H9 (cell line): ENCODE results near the gene DENND1A. TPM values are rescaled to one million over a fixed set of nuclear protein-coding genes. Genes with fewer than 3 reads are reported as not detected.

ENCODE experiments used
- DNase-seq: peaks from one replicate; pipeline ENCODE4 v3.0.0-alpha.2; 2017
- H2AFZ ChIP-seq: one replicate; pipeline ENCODE4 v1.6.1; 2013; ENCODE audit warnings: mild to moderate bottlenecking, low read length, control low read depth, moderate library complexity
- H2AK5ac ChIP-seq: 2 replicates; pipeline ENCODE4 v1.6.1; 2013; ENCODE audit warnings: low read length, control low read depth, mixed read lengths; ENCODE audit not compliant: insufficient read length
- H2BK120ac ChIP-seq: one replicate; pipeline ENCODE4 v1.6.1; 2013; ENCODE audit warnings: low read depth, mild to moderate bottlenecking, low read length, control low read depth, inconsistent platforms; ENCODE audit not compliant: poor library complexity, severe bottlenecking
- H2BK12ac ChIP-seq: 2 replicates; pipeline ENCODE4 v1.6.1; 2013; ENCODE audit warnings: low read length, control low read depth, mixed read lengths, low read depth; ENCODE audit not compliant: insufficient read length
- H2BK15ac ChIP-seq: 2 replicates; pipeline ENCODE4 v1.6.1; 2013; ENCODE audit warnings: low read depth, low read length, control low read depth
- H2BK20ac ChIP-seq: one replicate; pipeline ENCODE4 v1.6.1; 2013; ENCODE audit warnings: low read depth, mild to moderate bottlenecking, low read length, control low read depth, inconsistent platforms; ENCODE audit not compliant: poor library complexity, severe bottlenecking
- H2BK5ac ChIP-seq: 2 replicates; pipeline ENCODE4 v1.6.1; 2013; ENCODE audit warnings: low read length, control low read depth, mixed read lengths; ENCODE audit not compliant: insufficient read length
- H3K14ac ChIP-seq: 2 replicates; pipeline ENCODE4 v1.6.1; 2013; ENCODE audit warnings: low read length, control low read depth; ENCODE audit not compliant: insufficient read depth
- H3K18ac ChIP-seq: 2 replicates; pipeline ENCODE4 v1.6.1; 2013; ENCODE audit warnings: low read depth, mild to moderate bottlenecking, mixed read lengths, low read length, control low read depth; ENCODE audit not compliant: insufficient read length
- H3K23ac ChIP-seq: 2 replicates; pipeline ENCODE4 v1.6.1; 2013; ENCODE audit warnings: low read length, control low read depth, mixed read lengths, low read depth; ENCODE audit not compliant: insufficient read length
- H3K23me2 ChIP-seq: 2 replicates; pipeline ENCODE4 v1.6.1; 2013; ENCODE audit warnings: low read depth, mild to moderate bottlenecking, mixed read lengths, low read length, control low read depth; ENCODE audit not compliant: insufficient read length, poor library complexity, severe bottlenecking
- H3K27ac ChIP-seq: 2 replicates; pipeline ENCODE4 v1.5.1; 2013; ENCODE audit warnings: low read length, control low read depth, mixed read lengths, low read depth; ENCODE audit not compliant: insufficient read length
- H3K27me3 ChIP-seq: 2 replicates; pipeline ENCODE4 v1.6.1; 2013; ENCODE audit warnings: low read length, control low read depth, inconsistent platforms; ENCODE audit not compliant: insufficient read depth
- H3K4ac ChIP-seq: 2 replicates; pipeline ENCODE4 v1.6.1; 2013; ENCODE audit warnings: low read depth, mild to moderate bottlenecking, control low read depth, inconsistent platforms, low read length, moderate library complexity
- H3K4me1 ChIP-seq: 2 replicates; pipeline ENCODE4 v1.6.1; 2013; ENCODE audit warnings: low read length, control low read depth, inconsistent platforms; ENCODE audit not compliant: insufficient read depth
- H3K4me2 ChIP-seq: 2 replicates; pipeline ENCODE4 v1.6.1; 2013; ENCODE audit warnings: low read length, control low read depth, mixed read lengths; ENCODE audit not compliant: insufficient read length, insufficient read depth
- H3K56ac ChIP-seq: 2 replicates; pipeline ENCODE4 v1.6.1; 2013; ENCODE audit warnings: low read depth, mild to moderate bottlenecking, mixed read lengths, low read length, control low read depth; ENCODE audit not compliant: insufficient read length
- H3K79me1 ChIP-seq: 2 replicates; pipeline ENCODE4 v1.6.1; 2013; ENCODE audit warnings: low read depth, mild to moderate bottlenecking, moderate library complexity, low read length, control low read depth, inconsistent platforms; ENCODE audit not compliant: insufficient read depth, poor library complexity, severe bottlenecking
- H3K79me2 ChIP-seq: 2 replicates; pipeline ENCODE4 v1.6.1; 2013; ENCODE audit warnings: low read length, control low read depth, inconsistent platforms; ENCODE audit not compliant: insufficient read depth
- H3K9ac ChIP-seq: 2 replicates; pipeline ENCODE4 v1.6.1; 2013; ENCODE audit warnings: low read length, control low read depth, mixed read lengths; ENCODE audit not compliant: insufficient read length; ENCODE audit errors: extremely low read depth
- H3K9me3 ChIP-seq: one replicate; pipeline ENCODE4 v1.6.1; 2013; ENCODE audit warnings: low read depth, low read length, inconsistent platforms; ENCODE audit not compliant: control insufficient read depth
- H3T11ph ChIP-seq: one replicate; pipeline ENCODE4 v1.6.1; 2013; ENCODE audit warnings: mild to moderate bottlenecking, low read length, control low read depth, inconsistent platforms
- H4K20me1 ChIP-seq: one replicate; pipeline ENCODE4 v1.6.1; 2013; ENCODE audit not compliant: control insufficient read depth, insufficient read length, insufficient read depth
- H4K5ac ChIP-seq: 2 replicates; pipeline ENCODE4 v1.6.1; 2013; ENCODE audit warnings: low read depth, mild to moderate bottlenecking, mixed read lengths, low read length, control low read depth; ENCODE audit not compliant: insufficient read length
- H4K8ac ChIP-seq: replicated peaks from 2 replicates; pipeline ENCODE4 v1.6.1; 2013; ENCODE audit warnings: low read length, control low read depth, mixed read lengths, low read depth; ENCODE audit not compliant: insufficient read length
- H4K91ac ChIP-seq: 2 replicates; pipeline ENCODE4 v1.6.1; 2013; ENCODE audit warnings: low read depth, mild to moderate bottlenecking, moderate library complexity, mixed read lengths, low read length, control low read depth; ENCODE audit not compliant: insufficient read length
- H3K27ac Mint-ChIP-seq, 3 experiments: 2 replicates in 2 of 3; 3 replicates in 1 of 3; pipeline ENCODE4 v1.8.0; 2020 to 2021; ENCODE audit warnings: mixed read lengths in 3 of 3, mild to moderate bottlenecking in 1 of 3, moderate library complexity in 1 of 3
- H3K27me3 Mint-ChIP-seq: 2 replicates; pipeline ENCODE4 v1.8.0; 2021; ENCODE audit warnings: low read depth, mild to moderate bottlenecking, moderate library complexity, mixed read lengths
- H3K36me3 Mint-ChIP-seq, 3 experiments: 2 replicates in 2 of 3; 3 replicates in 1 of 3; pipeline ENCODE4 v1.8.0; 2020 to 2021; ENCODE audit warnings: low read depth in 3 of 3, mixed read lengths in 3 of 3; ENCODE audit not compliant: insufficient read depth in 1 of 3
- H3K4me1 Mint-ChIP-seq, 2 experiments: 2 replicates each; pipeline ENCODE4 v1.8.0; 2020; ENCODE audit warnings: mixed read lengths in 2 of 2
- H3K4me3 Mint-ChIP-seq, 2 experiments: 2 replicates in 1 of 2; 3 replicates in 1 of 2; pipeline ENCODE4 v1.8.0; 2020 to 2021; ENCODE audit warnings: mild to moderate bottlenecking in 2 of 2, mixed read lengths in 2 of 2, moderate library complexity in 1 of 2
- H3K9me3 Mint-ChIP-seq, 2 experiments: 2 replicates in 1 of 2; 3 replicates in 1 of 2; pipeline ENCODE4 v1.8.0; 2020; ENCODE audit warnings: mild to moderate bottlenecking in 2 of 2, mixed read lengths in 2 of 2, moderate library complexity in 1 of 2
- WGBS: extraction: QIAGEN DNeasy Blood & Tissue Kit; methylation state at CpG from one replicate; pipeline ENCODE4 v1.1.7; 2013; ENCODE audit warnings: missing lambda C conversion rate, low lambda C conversion rate, mixed read lengths; ENCODE audit not compliant: insufficient read length; ENCODE audit errors: extremely low coverage; 5-methylcytosine and 5-hydroxymethylcytosine counted together
- total RNA-seq: library from RNA; stranded (reverse); gene quantifications from 2 replicates; pipeline ENCODE4 v1.2.1, GENCODE V29; 2021
- TF ChIP-seq, protein P1 (sequence below): fragments of 200-600 bp; sonication (generic); conservative IDR thresholded peaks from 3 replicates; pipeline ENCODE4 v1.8.0; 2021; ENCODE audit warnings: antibody characterized with exemption, mild to moderate bottlenecking

The DENND1A gene
- total RNA-seq, 1 experiment from 2014 or later = 20.4 TPM

DNA sequence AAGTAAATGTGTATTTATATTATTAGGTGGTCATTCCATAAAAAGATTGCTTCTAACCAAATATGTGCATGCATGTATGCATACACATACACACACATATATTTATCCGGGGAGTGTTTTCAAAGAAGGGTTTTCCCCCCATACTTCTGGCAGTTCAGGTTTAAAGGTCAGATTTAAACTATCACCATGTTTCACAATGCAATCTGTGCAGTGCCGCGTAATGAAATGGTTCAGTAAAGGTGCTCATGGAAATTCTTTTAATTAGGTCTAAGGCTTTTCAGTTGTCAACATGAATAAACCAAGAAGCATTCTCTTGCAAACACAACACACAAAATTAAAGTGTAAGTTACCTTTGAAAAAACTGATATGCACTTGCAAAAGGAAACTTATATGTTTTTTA lies 362.9 kb downstream of the DENND1A start:
- Histone ChIP-seq H2BK20ac (no peak overlapping the region), H3K14ac (no peak overlapping the region), H3K4ac (no peak overlapping the region), H3K9ac (no peak overlapping the region), H4K8ac (no peak overlapping the region), H4K91ac (no peak overlapping the region), H3K79me2 (no peaks in the 10 kb centered on the region), H2BK15ac (no peak overlapping the region), H2BK12ac (no peak overlapping the region), H3K27ac (no peak overlapping the region), H3T11ph (no peak overlapping the region), H3K4me1 (no peaks in the 10 kb centered on the region), H2AK5ac (no peak overlapping the region), H2AFZ (no peak overlapping the region), H3K79me1 (no peaks in the 10 kb centered on the region), H4K20me1 (no peaks in the 10 kb centered on the region), H2BK5ac (no peak overlapping the region), H2BK120ac (no peak overlapping the region), H3K27me3 (no peaks in the 10 kb centered on the region), H3K23me2 (no peaks in the 10 kb centered on the region), H4K5ac (no peak overlapping the region), H3K9me3 (no peaks in the 10 kb centered on the region), H3K56ac (no peak overlapping the region), H3K4me2 (no peak overlapping the region), H3K18ac (no peak overlapping the region), H3K23ac (no peak overlapping the region)
- Mint-ChIP-seq H3K9me3 (no peaks in the 10 kb centered on the region), H3K27me3 (peaks cover under 1% of the 10 kb centered on the region; the same call in 1 of the 2 replicates), H3K27ac (no peak overlapping the region), H3K36me3 (no peaks in the 10 kb centered on the region; a peak in 1 of 7 replicates), H3K4me1 (peaks cover under 1 to 4% of the 10 kb centered on the region in 2 experiments), H3K4me3 (no peak overlapping the region)
- TF ChIP-seq, protein P1, sequence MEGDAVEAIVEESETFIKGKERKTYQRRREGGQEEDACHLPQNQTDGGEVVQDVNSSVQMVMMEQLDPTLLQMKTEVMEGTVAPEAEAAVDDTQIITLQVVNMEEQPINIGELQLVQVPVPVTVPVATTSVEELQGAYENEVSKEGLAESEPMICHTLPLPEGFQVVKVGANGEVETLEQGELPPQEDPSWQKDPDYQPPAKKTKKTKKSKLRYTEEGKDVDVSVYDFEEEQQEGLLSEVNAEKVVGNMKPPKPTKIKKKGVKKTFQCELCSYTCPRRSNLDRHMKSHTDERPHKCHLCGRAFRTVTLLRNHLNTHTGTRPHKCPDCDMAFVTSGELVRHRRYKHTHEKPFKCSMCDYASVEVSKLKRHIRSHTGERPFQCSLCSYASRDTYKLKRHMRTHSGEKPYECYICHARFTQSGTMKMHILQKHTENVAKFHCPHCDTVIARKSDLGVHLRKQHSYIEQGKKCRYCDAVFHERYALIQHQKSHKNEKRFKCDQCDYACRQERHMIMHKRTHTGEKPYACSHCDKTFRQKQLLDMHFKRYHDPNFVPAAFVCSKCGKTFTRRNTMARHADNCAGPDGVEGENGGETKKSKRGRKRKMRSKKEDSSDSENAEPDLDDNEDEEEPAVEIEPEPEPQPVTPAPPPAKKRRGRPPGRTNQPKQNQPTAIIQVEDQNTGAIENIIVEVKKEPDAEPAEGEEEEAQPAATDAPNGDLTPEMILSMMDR = no peak
- no CpG with 5 or more reads among the region's 3 CpGs for WGBS
- no peak for DNase-seq
